CD4-positive, alpha-beta T cell treated with Interleukin-4 for 1 hour (primary cell): ENCODE data around the gene CPNE4.

Experiments
- DNase-seq, 2 donors: peaks; one replicate each; pipeline ENCODE4 v3.0.0-alpha.2; 2020 to 2022

CPNE4 gene

GRCh38 chr3:131518680-131519079 is 516.1 kb downstream of the CPNE4 start:
- DNase-seq = no peak

DNA sequence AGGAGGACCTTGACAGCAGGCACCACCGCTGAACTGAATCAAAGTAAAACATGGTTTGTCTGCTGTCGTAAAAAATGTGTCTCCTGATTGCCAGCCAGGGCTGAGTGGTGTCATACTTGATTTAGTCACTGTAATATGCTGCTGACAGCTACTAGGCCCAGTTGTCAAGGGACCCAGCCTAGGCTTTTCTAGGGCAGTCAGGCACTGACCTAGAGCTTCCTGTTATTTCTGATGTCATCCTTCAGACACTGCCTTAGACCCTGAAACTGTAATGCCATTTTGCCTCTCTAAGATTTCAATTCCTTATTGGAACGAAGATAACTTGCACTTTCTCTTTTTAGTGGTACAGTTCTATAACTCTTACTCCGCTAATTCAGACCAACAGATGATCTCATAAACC is 529.4 kb downstream of the CPNE4 start:
- no peak for DNase-seq

GRCh38 chr3:131503320-131503635 is 531.5 kb downstream of the CPNE4 start:
- no peak for DNase-seq

GRCh38 chr3:131502530-131503319 is 532.1 kb downstream of the CPNE4 start, which contains the start of gene MRPL3:
Gene MRPL3, minus strand, starts transcription at chr3:131502971. Its CDS starts 150 bp downstream, at chr3:131502821.
- peak; percentile 86 to 87 for DNase-seq

- no peak for DNase-seq
Observed at GRCh38 chr3:131501949-131502348, 532.9 kb downstream of the CPNE4 start.

- no peak for DNase-seq
Observed at GRCh38 chr3:131494706-131495105, 540.1 kb downstream of the CPNE4 start.

- DNase-seq = no peak
Observed at GRCh38 chr3:131491775-131492174, 543.0 kb downstream of the CPNE4 start.

GRCh38 chr3:131491084-131491483 is 543.7 kb downstream of the CPNE4 start:
- no peak for DNase-seq

DNA sequence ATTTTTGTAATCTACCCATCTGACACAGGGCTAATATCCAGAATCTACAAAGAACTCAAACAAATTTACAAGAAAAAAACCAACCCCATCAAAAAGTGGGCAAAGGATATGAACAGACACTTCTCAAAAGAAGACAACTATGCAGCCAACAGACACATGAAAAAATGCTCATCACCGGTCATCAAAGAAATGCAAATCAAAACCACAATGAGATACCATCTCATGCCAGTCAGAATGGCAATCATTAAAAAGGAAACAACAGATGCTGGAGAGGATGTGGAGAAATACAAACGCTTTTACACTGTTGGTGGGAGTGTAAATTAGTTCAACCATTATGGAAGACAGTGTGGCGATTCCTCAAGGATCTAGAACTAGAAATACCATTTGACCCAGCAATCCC is 548.3 kb downstream of the CPNE4 start:
- peak in 1 of 2 donors; percentile 35 for DNase-seq

GRCh38 chr3:131485119-131485518 is 549.7 kb downstream of the CPNE4 start:
- DNase-seq = no peak

DNA sequence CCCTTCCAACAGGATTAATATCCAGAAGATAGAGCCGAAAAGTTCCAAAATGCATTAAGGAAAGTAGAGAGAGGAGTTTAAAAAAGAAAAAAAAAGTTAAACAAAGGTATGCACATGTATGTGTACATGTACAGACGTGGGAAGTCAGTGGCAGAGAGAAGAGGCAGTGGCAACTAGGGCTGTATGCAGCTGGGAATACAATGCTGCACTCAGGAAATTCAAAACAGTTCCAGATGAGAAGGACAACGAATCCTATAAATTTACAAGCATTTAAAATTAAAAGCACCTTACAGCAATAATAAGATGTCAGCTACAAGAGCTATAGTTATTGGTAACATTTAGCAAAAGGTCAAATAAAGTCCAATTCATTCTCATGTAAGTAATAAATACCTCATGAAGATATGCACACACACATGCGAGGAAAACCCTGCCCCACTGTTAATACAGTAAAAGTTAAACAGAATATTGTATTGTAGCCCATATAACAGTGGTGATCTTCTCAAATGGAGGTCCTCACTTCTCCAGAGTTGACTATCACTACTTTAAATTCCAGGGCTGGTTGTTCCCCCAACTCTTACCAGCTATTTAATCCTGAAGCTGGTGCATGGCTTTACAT is 550.2 kb downstream of the CPNE4 start:
- DNase-seq = no peak
